ENCODE results near the gene NR1D2.
A peak's percentile ranks its signal among the peaks of the same experiment; 100 is the strongest.

NR1D2 gene

GRCh38 chr3:23926736-23927135 is 18.4 kb upstream of the NR1D2 start:
- Histone ChIP-seq H3K4me3 (ENCODE audit: insufficient read depth, low read depth, low read length) (no peak overlapping the region), H3K9me3 (ENCODE audit: control insufficient read depth, low read length) (no peaks in the 10 kb centered on the region), H3K27me3 (ENCODE audit: control insufficient read depth, insufficient read depth, low read length, poor library complexity, severe bottlenecking) (no peaks in the 10 kb centered on the region), H3K27ac (ENCODE audit: insufficient read depth, low read depth, low read length, poor library complexity, severe bottlenecking) (no peak overlapping the region), H3K36me3 (ENCODE audit: control insufficient read depth, insufficient read depth, low read length) (no peaks in the 10 kb centered on the region), H3K4me1 (ENCODE audit: control insufficient read depth, insufficient read depth, low read length) (no peaks in the 10 kb centered on the region)
- WGBS, 2 experiments, result 86 to 87% methylated on average over 2 of the region's 3 CpGs

GRCh38 chr3:23928524-23928923 is 16.6 kb upstream of the NR1D2 start:
- H3K4me1 ChIP-seq (ENCODE audit: control insufficient read depth, insufficient read depth, low read length), result no peaks in the 10 kb centered on the region
- H3K27me3 ChIP-seq (ENCODE audit: control insufficient read depth, insufficient read depth, low read length, poor library complexity, severe bottlenecking), result no peaks in the 10 kb centered on the region
- H3K36me3 ChIP-seq (ENCODE audit: control insufficient read depth, insufficient read depth, low read length), result no peaks in the 10 kb centered on the region
- WGBS, 2 experiments, result 88 to 91% methylated on average over 8 of the region's 8 CpGs
- no peak overlapping the region for H3K27ac ChIP-seq (ENCODE audit: insufficient read depth, low read depth, low read length, poor library complexity, severe bottlenecking)
- no peaks in the 10 kb centered on the region for H3K9me3 ChIP-seq (ENCODE audit: control insufficient read depth, low read length)
- no peak overlapping the region for H3K4me3 ChIP-seq (ENCODE audit: insufficient read depth, low read depth, low read length)

DNA sequence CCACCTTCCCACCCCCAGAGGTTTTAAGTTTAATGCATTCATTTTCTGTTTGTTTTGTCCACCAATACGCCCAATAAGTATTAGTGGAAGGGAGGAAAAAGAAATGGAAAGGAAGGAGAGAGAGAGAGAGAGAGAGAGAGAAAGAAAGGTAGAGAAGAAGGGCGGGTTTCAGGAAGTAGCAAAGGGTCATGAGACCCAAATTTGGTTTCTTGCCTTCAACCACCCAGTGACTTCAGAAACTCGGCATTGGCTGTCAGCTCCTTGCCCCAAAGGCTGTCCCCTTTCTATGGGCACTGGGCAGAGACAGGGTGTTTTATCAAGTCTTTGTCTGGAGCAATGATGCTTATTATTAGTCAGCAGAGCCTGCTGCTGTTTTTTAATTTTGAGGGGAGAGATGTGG is 13.5 kb upstream of the NR1D2 start:
- WGBS, 2 experiments, result 85 to 88% methylated on average over 3 of the region's 3 CpGs
- Histone ChIP-seq H3K27ac (ENCODE audit: insufficient read depth, low read depth, low read length, poor library complexity, severe bottlenecking) (no peak overlapping the region), H3K9me3 (ENCODE audit: control insufficient read depth, low read length) (no peaks in the 10 kb centered on the region), H3K27me3 (ENCODE audit: control insufficient read depth, insufficient read depth, low read length, poor library complexity, severe bottlenecking) (no peaks in the 10 kb centered on the region), H3K36me3 (ENCODE audit: control insufficient read depth, insufficient read depth, low read length) (no peaks in the 10 kb centered on the region), H3K4me1 (ENCODE audit: control insufficient read depth, insufficient read depth, low read length) (no peaks in the 10 kb centered on the region), H3K4me3 (ENCODE audit: insufficient read depth, low read depth, low read length) (no peak overlapping the region)

- Histone ChIP-seq H3K4me3 (ENCODE audit: insufficient read depth, low read depth, low read length) (no peak overlapping the region), H3K27me3 (ENCODE audit: control insufficient read depth, insufficient read depth, low read length, poor library complexity, severe bottlenecking) (no peaks in the 10 kb centered on the region), H3K36me3 (ENCODE audit: control insufficient read depth, insufficient read depth, low read length) (no peaks in the 10 kb centered on the region), H3K4me1 (ENCODE audit: control insufficient read depth, insufficient read depth, low read length) (no peaks in the 10 kb centered on the region), H3K9me3 (ENCODE audit: control insufficient read depth, low read length) (no peaks in the 10 kb centered on the region), H3K27ac (ENCODE audit: insufficient read depth, low read depth, low read length, poor library complexity, severe bottlenecking) (no peak overlapping the region)
- WGBS, 2 experiments, result 86 to 88% methylated on average over 3 of the region's 4 CpGs
These were observed 12.5 kb upstream of the NR1D2 start for GRCh38 chr3:23932571-23932970.

GRCh38 chr3:23934253-23934652 is 10.8 kb upstream of the NR1D2 start:
- Histone ChIP-seq H3K4me1 (ENCODE audit: control insufficient read depth, insufficient read depth, low read length) (no peaks in the 10 kb centered on the region), H3K4me3 (ENCODE audit: insufficient read depth, low read depth, low read length) (no peak overlapping the region), H3K27ac (ENCODE audit: insufficient read depth, low read depth, low read length, poor library complexity, severe bottlenecking) (no peak overlapping the region), H3K9me3 (ENCODE audit: control insufficient read depth, low read length) (no peaks in the 10 kb centered on the region), H3K36me3 (ENCODE audit: control insufficient read depth, insufficient read depth, low read length) (no peaks in the 10 kb centered on the region), H3K27me3 (ENCODE audit: control insufficient read depth, insufficient read depth, low read length, poor library complexity, severe bottlenecking) (no peaks in the 10 kb centered on the region)
- 67 to 71% methylated on average over 4 of the region's 4 CpGs for WGBS, 2 experiments

DNA sequence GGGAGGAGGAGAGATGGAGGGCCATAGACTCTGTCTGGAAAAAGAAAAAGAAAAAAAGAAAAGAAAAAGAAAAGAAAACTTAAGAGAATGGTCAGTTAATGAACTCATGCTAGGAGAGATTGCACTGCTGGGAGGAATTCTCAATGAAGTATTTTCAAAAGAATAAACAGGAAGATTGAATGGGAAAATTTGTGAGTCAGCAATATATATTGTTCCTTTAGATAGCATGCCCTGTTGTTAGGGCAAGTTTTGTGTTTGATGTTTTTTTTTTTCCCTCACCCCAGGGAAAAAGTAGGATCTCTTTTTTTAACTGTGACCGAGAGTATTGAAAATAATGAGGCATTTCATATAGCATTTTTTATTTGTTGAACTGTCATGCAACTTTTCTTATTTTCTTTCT is 7.8 kb upstream of the NR1D2 start:
- Histone ChIP-seq H3K27ac (ENCODE audit: insufficient read depth, low read depth, low read length, poor library complexity, severe bottlenecking) (no peak overlapping the region), H3K27me3 (ENCODE audit: control insufficient read depth, insufficient read depth, low read length, poor library complexity, severe bottlenecking) (no peaks in the 10 kb centered on the region), H3K9me3 (ENCODE audit: control insufficient read depth, low read length) (no peaks in the 10 kb centered on the region), H3K4me1 (ENCODE audit: control insufficient read depth, insufficient read depth, low read length) (no peaks in the 10 kb centered on the region), H3K36me3 (ENCODE audit: control insufficient read depth, insufficient read depth, low read length) (no peaks in the 10 kb centered on the region), H3K4me3 (ENCODE audit: insufficient read depth, low read depth, low read length) (no peak overlapping the region)
- WGBS, 2 experiments, result no CpG with 5 or more reads among the region's 1 CpG

DNA sequence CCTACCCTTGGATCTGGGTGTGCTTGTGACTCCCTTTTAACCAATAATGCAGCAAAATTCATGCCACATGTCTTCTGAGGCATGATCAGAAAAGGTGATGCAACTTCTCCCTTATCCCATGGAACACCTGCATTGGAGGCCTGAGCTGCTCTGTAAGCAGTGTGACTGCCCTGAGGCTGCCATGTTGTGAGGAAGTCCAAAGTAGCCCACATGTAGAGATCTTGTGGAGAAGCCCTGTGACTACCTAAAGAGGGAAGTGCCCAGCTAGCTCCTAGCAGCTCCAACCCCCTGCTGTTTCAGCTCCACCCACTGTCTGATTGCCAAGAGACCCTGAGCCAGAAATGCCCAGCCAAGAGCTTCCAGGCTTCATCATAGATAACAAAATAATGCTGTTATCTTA is 6.4 kb upstream of the NR1D2 start:
- Histone ChIP-seq H3K4me3 (ENCODE audit: insufficient read depth, low read depth, low read length) (no peak overlapping the region), H3K36me3 (ENCODE audit: control insufficient read depth, insufficient read depth, low read length) (no peaks in the 10 kb centered on the region), H3K4me1 (ENCODE audit: control insufficient read depth, insufficient read depth, low read length) (peaks cover 2% of the 10 kb centered on the region), H3K9me3 (ENCODE audit: control insufficient read depth, low read length) (no peaks in the 10 kb centered on the region), H3K27ac (ENCODE audit: insufficient read depth, low read depth, low read length, poor library complexity, severe bottlenecking) (no peak overlapping the region), H3K27me3 (ENCODE audit: control insufficient read depth, insufficient read depth, low read length, poor library complexity, severe bottlenecking) (no peaks in the 10 kb centered on the region)

DNA sequence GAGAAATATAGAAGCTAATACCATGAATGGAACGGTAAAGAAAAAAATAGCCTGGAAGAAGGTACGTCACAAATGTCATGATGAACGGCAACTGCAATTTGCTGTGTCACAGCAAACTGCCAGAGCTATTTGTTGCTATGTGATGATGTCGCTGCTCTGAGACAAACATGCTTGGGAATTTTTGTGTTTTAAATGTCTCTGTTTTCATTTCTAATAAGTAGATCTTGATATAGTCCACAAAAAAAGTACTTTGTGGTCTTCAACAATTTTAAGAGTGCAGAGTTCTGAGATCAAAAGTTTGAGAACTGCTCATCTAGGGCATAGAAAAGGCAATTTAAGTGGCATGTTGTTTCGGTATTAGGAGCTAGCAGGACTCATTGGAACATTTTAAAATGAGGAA is 4.3 kb upstream of the NR1D2 start:
- WGBS, 2 experiments, result 91 to 94% methylated on average over 5 of the region's 5 CpGs
- Histone ChIP-seq H3K36me3 (ENCODE audit: control insufficient read depth, insufficient read depth, low read length) (no peaks in the 10 kb centered on the region), H3K9me3 (ENCODE audit: control insufficient read depth, low read length) (no peaks in the 10 kb centered on the region), H3K27me3 (ENCODE audit: control insufficient read depth, insufficient read depth, low read length, poor library complexity, severe bottlenecking) (no peaks in the 10 kb centered on the region), H3K4me1 (ENCODE audit: control insufficient read depth, insufficient read depth, low read length) (peaks cover 8% of the 10 kb centered on the region), H3K4me3 (ENCODE audit: insufficient read depth, low read depth, low read length) (no peak overlapping the region), H3K27ac (ENCODE audit: insufficient read depth, low read depth, low read length, poor library complexity, severe bottlenecking) (no peak overlapping the region)

GRCh38 chr3:23941440-23941839 is 3.6 kb upstream of the NR1D2 start:
- H3K36me3 ChIP-seq (ENCODE audit: control insufficient read depth, insufficient read depth, low read length), result no peaks in the 10 kb centered on the region
- peaks cover 8% of the 10 kb centered on the region for H3K4me1 ChIP-seq (ENCODE audit: control insufficient read depth, insufficient read depth, low read length)
- H3K9me3 ChIP-seq (ENCODE audit: control insufficient read depth, low read length), result no peaks in the 10 kb centered on the region
- no peaks in the 10 kb centered on the region for H3K27me3 ChIP-seq (ENCODE audit: control insufficient read depth, insufficient read depth, low read length, poor library complexity, severe bottlenecking)
- no peak overlapping the region for H3K4me3 ChIP-seq (ENCODE audit: insufficient read depth, low read depth, low read length)
- no peak overlapping the region for H3K27ac ChIP-seq (ENCODE audit: insufficient read depth, low read depth, low read length, poor library complexity, severe bottlenecking)
- 90 to 96% methylated on average over 3 to 4 of the region's 4 CpGs for WGBS, 2 experiments

DNA sequence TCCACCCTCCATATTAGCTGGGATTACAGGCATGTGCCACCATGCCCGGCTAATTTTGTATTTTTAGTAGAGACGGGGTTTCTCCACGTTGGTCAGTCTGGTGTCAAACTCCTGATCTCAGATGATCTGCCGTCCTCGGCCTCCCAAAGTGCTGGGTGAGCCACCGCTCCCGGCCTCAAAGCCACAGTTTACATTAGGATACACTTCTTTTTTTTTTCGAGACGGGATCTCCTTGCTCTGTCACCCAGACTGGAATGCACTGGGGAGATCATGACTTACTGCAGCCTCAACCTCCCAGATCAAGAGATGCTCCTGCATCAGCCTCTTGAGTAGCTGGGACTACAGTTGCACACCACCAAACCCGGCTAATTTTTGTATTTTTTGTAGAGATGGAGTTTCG is 2.5 kb upstream of the NR1D2 start:
- peaks cover 13% of the 10 kb centered on the region for H3K4me1 ChIP-seq (ENCODE audit: control insufficient read depth, insufficient read depth, low read length)
- no peaks in the 10 kb centered on the region for H3K36me3 ChIP-seq (ENCODE audit: control insufficient read depth, insufficient read depth, low read length)
- no peak overlapping the region for H3K4me3 ChIP-seq (ENCODE audit: insufficient read depth, low read depth, low read length)
- H3K9me3 ChIP-seq (ENCODE audit: control insufficient read depth, low read length), result no peaks in the 10 kb centered on the region
- H3K27ac ChIP-seq (ENCODE audit: insufficient read depth, low read depth, low read length, poor library complexity, severe bottlenecking), result no peak overlapping the region
- H3K27me3 ChIP-seq (ENCODE audit: control insufficient read depth, insufficient read depth, low read length, poor library complexity, severe bottlenecking), result no peaks in the 10 kb centered on the region
- 88 to 91% methylated on average over 11 of the region's 11 CpGs for WGBS, 2 experiments

DNA sequence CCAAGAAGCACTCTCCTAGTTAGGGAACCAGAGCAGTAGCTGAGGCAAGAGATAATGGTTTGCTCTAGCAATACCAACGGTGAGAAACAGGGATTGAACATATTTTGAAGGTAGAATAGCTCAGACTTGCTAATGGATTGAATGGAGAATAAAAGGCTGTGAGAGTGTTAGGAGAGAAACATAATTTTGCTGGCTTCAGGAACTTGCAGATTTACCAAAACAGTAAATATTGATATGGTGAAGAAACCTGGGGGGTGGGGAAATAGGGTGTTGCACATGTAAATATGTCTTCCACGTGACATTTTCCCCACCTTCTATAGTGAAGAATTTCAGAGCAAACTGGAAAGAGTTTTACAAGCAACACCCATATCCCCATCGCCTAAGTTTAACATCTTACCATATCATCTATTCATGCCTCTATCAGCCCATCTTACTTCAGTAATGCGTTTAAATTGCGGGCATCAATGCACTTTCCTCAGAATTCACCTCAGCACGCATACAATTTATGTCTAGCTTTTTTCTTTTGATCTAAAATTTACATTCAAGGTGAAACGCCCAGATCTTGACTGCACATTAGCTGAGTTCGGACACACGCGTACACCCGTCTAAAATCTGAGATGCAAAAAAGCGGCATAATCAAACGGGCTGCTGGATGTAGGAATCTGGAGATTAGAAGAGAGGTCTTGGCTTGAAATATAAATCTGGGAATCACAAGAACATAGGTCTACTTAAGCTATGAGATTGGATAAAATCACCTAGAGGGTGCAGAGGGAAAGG is 891 bp upstream of the NR1D2 start:
- H3K27me3 ChIP-seq (ENCODE audit: control insufficient read depth, insufficient read depth, low read length, poor library complexity, severe bottlenecking), result no peaks in the 10 kb centered on the region
- peaks cover 13% of the 10 kb centered on the region for H3K4me1 ChIP-seq (ENCODE audit: control insufficient read depth, insufficient read depth, low read length)
- H3K4me3 ChIP-seq (ENCODE audit: insufficient read depth, low read depth, low read length), result peak overlapping the region; percentile 64
- no peaks in the 10 kb centered on the region for H3K36me3 ChIP-seq (ENCODE audit: control insufficient read depth, insufficient read depth, low read length)
- no peaks in the 10 kb centered on the region for H3K9me3 ChIP-seq (ENCODE audit: control insufficient read depth, low read length)
- 6 to 8% methylated on average over 13 of the region's 13 CpGs for whole genome bisulfite sequencing, 2 experiments
- H3K27ac ChIP-seq (ENCODE audit: insufficient read depth, low read depth, low read length, poor library complexity, severe bottlenecking), result peak overlapping the region; percentile 99

All from ectodermal cell (in vitro differentiated cells).